Endothelial cell of umbilical vein (primary cell): ENCODE measurements around the gene ACTL7A. TPM values are rescaled to one million over a fixed set of nuclear protein-coding genes. Genes with fewer than 3 reads are reported as not detected.

ENCODE experiments used
- BruUV-seq: library from RNA; stranded (reverse); fragments of 400-500 nt; replicated peaks from 2 replicates; lab custom pipeline; 2021; lab: Mats Ljungman, UMichigan
- CTCF ChIA-PET: fragments of 300-600, 350-600 bp; sonication (Branson Sonifier 250); formaldehyde crosslinking; loops from one replicate; lab custom pipeline; 2021; ENCODE audit warnings: antibody characterized with exemption, inconsistent platforms; lab: Charles Lee
- POLR2A ChIA-PET: fragments of 300-600, 350-600 bp; sonication (Branson Sonifier 250); formaldehyde crosslinking; loops from one replicate; lab custom pipeline; 2021; ENCODE audit warnings: antibody characterized with exemption, inconsistent platforms; lab: Charles Lee
- DNase-seq: peaks from one replicate; pipeline ENCODE4 v3.0.0-alpha.2; 2011; ENCODE audit warnings: low read depth, low spot score
- FAIRE-seq: peaks from 2 replicates; lab custom pipeline; 2011; peaks lifted over from hg19 to GRCh38; lab: Jason Lieb, UNC
- H2AFZ ChIP-seq: 2 replicates; pipeline ENCODE4 v1.6.0; 2012; ENCODE audit warnings: low read depth, low read length, control low read depth, inconsistent platforms
- H3K27ac ChIP-seq: 2 replicates; pipeline ENCODE4 v1.5.1; 2011; ENCODE audit warnings: low read depth, mild to moderate bottlenecking, control low read depth, low read length, moderate library complexity; ENCODE audit not compliant: insufficient read depth
- H3K27me3 ChIP-seq, 2 experiments: 2 replicates each; pipeline versions ENCODE4 v1.6.0 to v1.6.1; 2011; ENCODE audit warnings: low read length in 2 of 2, mixed read lengths in 1 of 2; ENCODE audit not compliant: control insufficient read depth in 2 of 2, insufficient read depth in 2 of 2
- H3K36me3 ChIP-seq, 2 experiments: 2 replicates in 1 of 2; 3 replicates in 1 of 2; pipeline ENCODE4 v1.5.1; 2011; ENCODE audit warnings: low read length in 2 of 2, mild to moderate bottlenecking in 1 of 2, moderate library complexity in 1 of 2; ENCODE audit not compliant: control insufficient read depth in 2 of 2, insufficient read depth in 2 of 2; ENCODE audit errors: extremely low read depth in 1 of 2
- H3K4me1 ChIP-seq: 3 replicates; pipeline ENCODE4 v1.5.1; 2011; ENCODE audit warnings: mild to moderate bottlenecking, low read length; ENCODE audit not compliant: control insufficient read depth, insufficient read depth; ENCODE audit errors: extremely low read depth
- H3K4me2 ChIP-seq: 2 replicates; pipeline ENCODE4 v1.6.1; 2011; ENCODE audit warnings: low read length, control low read depth, mixed read lengths; ENCODE audit not compliant: insufficient read depth
- H3K4me3 ChIP-seq, 3 experiments: fragments of 200-600 bp in 1 of 3; sonication (generic), shearing (Covaris generic) in 1 of 3; replicated peaks in 1 of 3; 2 replicates each; pipeline ENCODE4 v1.5.1; 2011 to 2016; ENCODE audit warnings: control low read depth in 3 of 3, low read length in 3 of 3, mild to moderate bottlenecking in 2 of 3, inconsistent platforms in 1 of 3, low read depth in 1 of 3, moderate library complexity in 1 of 3; ENCODE audit not compliant: insufficient read depth in 1 of 3
- H3K79me2 ChIP-seq: 2 replicates; pipeline ENCODE4 v1.6.0; 2012; ENCODE audit warnings: low read length, inconsistent platforms; ENCODE audit not compliant: control insufficient read depth, insufficient read depth
- H3K9ac ChIP-seq: replicated peaks from 2 replicates; pipeline ENCODE3; 2011; ENCODE audit warnings: low read length, control low read depth; ENCODE audit not compliant: insufficient read depth; ENCODE audit errors: extremely low read depth
- H3K9me1 ChIP-seq: replicated peaks from 3 replicates; pipeline ENCODE4 v1.6.0; 2011; ENCODE audit warnings: mild to moderate bottlenecking, low read length; ENCODE audit not compliant: control insufficient read depth, insufficient read depth; ENCODE audit errors: extremely low read depth
- H3K9me3 ChIP-seq: replicated peaks from 2 replicates; pipeline ENCODE4 v1.5.1; 2012; ENCODE audit warnings: low read length, inconsistent platforms; ENCODE audit not compliant: control insufficient read depth, insufficient read depth
- H4K20me1 ChIP-seq: replicated peaks from 2 replicates; pipeline ENCODE3; 2011; ENCODE audit warnings: mild to moderate bottlenecking, low read length; ENCODE audit not compliant: control insufficient read depth, insufficient read depth; ENCODE audit errors: extremely low read depth
- CTCF ChIP-seq, 2 donors: IDR thresholded peaks; 1 replicate in 1 of 2; 2 replicates in 1 of 2; pipeline ENCODE4 v1.5.1; 2011; ENCODE audit warnings: low read length in 2 of 2, mild to moderate bottlenecking in 2 of 2, moderate library complexity in 2 of 2, control low read depth in 1 of 2, inconsistent platforms in 1 of 2, low read depth in 1 of 2; ENCODE audit not compliant: insufficient read depth in 1 of 2; ENCODE audit errors: extremely low read depth in 1 of 2
- EZH2 ChIP-seq: IDR thresholded peaks from 2 replicates; pipeline ENCODE4 v1.6.1; 2012; ENCODE audit warnings: borderline replicate concordance, low read depth, mild to moderate bottlenecking, moderate library complexity, low read length, inconsistent platforms; ENCODE audit not compliant: severe bottlenecking
- FOS ChIP-seq: IDR thresholded peaks from 2 replicates; pipeline ENCODE4 v1.6.1; 2011; ENCODE audit warnings: mild to moderate bottlenecking, low read length, moderate library complexity, borderline replicate concordance; ENCODE audit not compliant: insufficient read depth
- GATA2 ChIP-seq: IDR thresholded peaks from 2 replicates; pipeline ENCODE4 v1.7.0; 2011; ENCODE audit warnings: low read depth, mild to moderate bottlenecking, moderate library complexity, mixed read lengths, low read length; ENCODE audit not compliant: insufficient read length, insufficient read depth
- JUN ChIP-seq: IDR thresholded peaks from 2 replicates; pipeline ENCODE4 v1.6.1; 2011; ENCODE audit warnings: borderline replicate concordance, low read depth; ENCODE audit not compliant: insufficient read length, insufficient read depth
- MAX ChIP-seq: IDR thresholded peaks from 2 replicates; pipeline ENCODE4 v1.6.1; 2011; ENCODE audit not compliant: insufficient read depth, insufficient read length
- MYC ChIP-seq: IDR thresholded peaks from one replicate; pipeline ENCODE4 v1.6.1; 2011; ENCODE audit warnings: mild to moderate bottlenecking, low read depth, low read length
- POLR2A ChIP-seq: IDR thresholded peaks from 2 replicates; pipeline ENCODE4 v1.6.1; 2012; ENCODE audit warnings: low read depth, mild to moderate bottlenecking, control low read depth, low read length
- POLR2AphosphoS5 ChIP-seq: IDR thresholded peaks from 2 replicates; pipeline ENCODE4 v1.6.1; 2012; ENCODE audit warnings: low read depth, mild to moderate bottlenecking, control low read depth, low read length, moderate library complexity; ENCODE audit not compliant: insufficient read depth
- dilution Hi-C: fragments of 300-500 bp; cut with MboI; formaldehyde crosslinking; loops from one replicate; pipeline ENCODE4 v1.15.0; 2019; ENCODE audit warnings: low sequenced_read_pairs; ENCODE audit not compliant: extremely low pct_ligation_motif_present
- intact Hi-C: fragments of 100-400 bp; cut with micrococcal nuclease; formaldehyde crosslinking; loops from one replicate; pipeline ENCODE4 v1.10.0; 2022
- polyA plus RNA-seq, 4 experiments: library from polyadenylated mRNA; depleted of rRNA in 3 of 4; stranded (reverse) in 3 of 4; unstranded in 1 of 4; fragments of >200 nt; gene quantifications; 2 replicates each; pipeline versions ENCODE4 v1.2.1 to v1.2.3, GENCODE V29; 2011 to 2012; ENCODE audit warnings: missing spikeins in 1 of 4
- total RNA-seq: library from RNA; stranded (reverse); gene quantifications from 2 replicates; pipeline ENCODE4 v1.2.3, GENCODE V29; 2021

ACTL7A gene
- total and polyA plus RNA-seq, 2 donors (not counting 3 experiments of a cell fraction or from before 2014, with no cell fraction given), result not detected

GRCh38 chr9:108877524-108877923 lies 15.5 kb downstream of the ACTL7A start:
- intact Hi-C loops, result no loop called here
- Histone ChIP-seq H3K9ac (no peak overlapping the region), H3K4me2 (no peak overlapping the region), H4K20me1 (no peaks in the 10 kb centered on the region), H3K27me3 (no peaks in the 10 kb centered on the region), H3K36me3 (peaks cover 11 to 14% of the 10 kb centered on the region in 2 experiments), H3K79me2 (no peaks in the 10 kb centered on the region), H3K4me3 (no peak overlapping the region), H3K4me1 (no peaks in the 10 kb centered on the region), H3K9me3 (no peaks in the 10 kb centered on the region), H2AFZ (no peak overlapping the region), H3K27ac (no peak overlapping the region), H3K9me1 (no peaks in the 10 kb centered on the region)
- FAIRE-seq (no peak), DNase-seq (no peak)
- dilution Hi-C loops, result no loop called here
- BruUV-seq, result no TSS peak
- POLR2A ChIA-PET, result no interaction called here
- CTCF ChIA-PET, result interaction anchor here (1.5 to 3.5 kb wide), 3 partner anchors 8 to 266 kb away, joined by 3 to 15 read pairs (median 4); no protein-coding TSS in a partner anchor
- TF ChIP-seq FOS (no peak), GATA2 (no peak), CTCF (IDR thresholded peaks at IDR 0.05; ENCODE audit: extremely low read depth in 1 of 2, insufficient read depth in 1 of 2, low read depth in 1 of 2, low read length in 2 of 2) (no peak), MYC (no peak), EZH2 (no peak), MAX (no peak), JUN (no peak), POLR2A (no peak), POLR2AphosphoS5 (no peak)
